Astrocyte of the spinal cord (primary cell): ENCODE measurements around the gene NUDT12.

Experiments
- DNase-seq: peaks from one replicate; pipeline ENCODE4 v3.0.0; 2011; ENCODE audit warnings: low read depth, low spot score
- H3K4me3 ChIP-seq: 2 replicates; pipeline ENCODE4 v1.5.1; 2011; ENCODE audit warnings: low read depth, mild to moderate bottlenecking, low read length, moderate library complexity
- in situ Hi-C: cut with HindIII; loops from 2 replicates; pipeline ENCODE4 v1.10.0; 2017; ENCODE audit warnings: low sequenced_read_pairs
- TF ChIP-seq, protein P1 (sequence below): IDR thresholded peaks from 2 replicates; pipeline ENCODE4 v1.5.1; 2012; ENCODE audit warnings: low read depth, mild to moderate bottlenecking, low read length, inconsistent platforms

NUDT12 gene

DNA sequence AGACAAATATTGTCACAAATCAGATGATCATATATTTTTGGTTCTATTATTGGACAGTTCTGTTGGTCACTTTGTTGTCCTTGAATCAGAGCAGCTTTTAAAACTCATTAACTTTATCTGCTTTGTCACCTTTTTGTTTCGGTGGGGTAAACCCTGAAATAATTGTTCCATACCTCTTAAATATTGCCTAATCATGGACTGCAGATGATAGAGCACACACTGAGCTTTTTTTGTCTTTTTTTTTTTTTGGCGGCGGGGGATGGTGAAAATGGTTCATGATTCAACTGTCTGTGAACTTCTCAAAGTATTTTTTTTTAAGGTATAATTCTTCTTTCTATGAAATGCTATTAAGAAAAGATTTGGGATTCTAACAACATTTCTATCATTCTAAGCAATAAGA, 1.8 kb downstream of the NUDT12 start:
- no peak for DNase-seq
- no peak overlapping the region for H3K4me3 ChIP-seq
- in situ Hi-C loops = no loop called here
- TF ChIP-seq, protein P1, sequence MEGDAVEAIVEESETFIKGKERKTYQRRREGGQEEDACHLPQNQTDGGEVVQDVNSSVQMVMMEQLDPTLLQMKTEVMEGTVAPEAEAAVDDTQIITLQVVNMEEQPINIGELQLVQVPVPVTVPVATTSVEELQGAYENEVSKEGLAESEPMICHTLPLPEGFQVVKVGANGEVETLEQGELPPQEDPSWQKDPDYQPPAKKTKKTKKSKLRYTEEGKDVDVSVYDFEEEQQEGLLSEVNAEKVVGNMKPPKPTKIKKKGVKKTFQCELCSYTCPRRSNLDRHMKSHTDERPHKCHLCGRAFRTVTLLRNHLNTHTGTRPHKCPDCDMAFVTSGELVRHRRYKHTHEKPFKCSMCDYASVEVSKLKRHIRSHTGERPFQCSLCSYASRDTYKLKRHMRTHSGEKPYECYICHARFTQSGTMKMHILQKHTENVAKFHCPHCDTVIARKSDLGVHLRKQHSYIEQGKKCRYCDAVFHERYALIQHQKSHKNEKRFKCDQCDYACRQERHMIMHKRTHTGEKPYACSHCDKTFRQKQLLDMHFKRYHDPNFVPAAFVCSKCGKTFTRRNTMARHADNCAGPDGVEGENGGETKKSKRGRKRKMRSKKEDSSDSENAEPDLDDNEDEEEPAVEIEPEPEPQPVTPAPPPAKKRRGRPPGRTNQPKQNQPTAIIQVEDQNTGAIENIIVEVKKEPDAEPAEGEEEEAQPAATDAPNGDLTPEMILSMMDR = no peak

DNA sequence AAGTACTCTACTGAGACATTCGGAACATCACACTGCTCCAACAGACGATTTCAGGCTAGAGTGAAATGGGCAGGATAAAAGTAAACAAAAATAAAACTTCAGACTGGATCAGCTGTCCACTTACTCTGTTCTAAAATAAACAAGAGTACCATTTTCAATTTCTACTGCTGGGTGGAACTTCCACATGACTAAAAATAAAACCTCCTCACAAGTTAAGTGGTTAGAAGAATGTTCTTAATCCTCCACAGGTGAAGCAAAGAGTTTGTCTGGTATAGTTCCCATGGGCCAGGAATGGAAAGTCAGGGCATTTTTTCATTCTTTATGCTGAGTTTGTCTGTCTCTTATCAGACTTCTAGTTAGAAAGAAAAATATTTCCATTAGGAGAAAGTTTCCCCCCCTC, 15.7 kb downstream of the NUDT12 start:
- no peak overlapping the region for H3K4me3 ChIP-seq
- in situ Hi-C loops = no loop called here
- no peak for DNase-seq
- TF ChIP-seq, protein P1 = no peak

DNA sequence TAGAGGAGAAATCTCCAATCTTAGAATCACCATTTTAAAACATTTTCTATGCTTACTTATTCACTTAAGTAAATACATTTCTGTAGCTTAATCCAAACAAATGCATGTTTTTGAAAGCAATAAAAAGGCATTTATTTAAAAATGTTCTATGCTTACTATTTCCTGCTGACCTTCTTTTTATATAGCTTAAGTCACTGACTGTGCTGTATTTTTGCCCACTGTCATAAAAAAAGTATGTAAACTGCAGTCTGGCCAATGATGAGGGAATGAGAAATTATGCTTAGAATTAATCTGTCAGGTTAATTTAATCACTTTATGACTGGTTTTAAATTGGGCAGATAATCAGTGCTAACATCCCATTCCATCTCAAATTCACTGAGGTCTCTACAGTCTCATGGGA, 20.1 kb downstream of the NUDT12 start:
- no peak overlapping the region for H3K4me3 ChIP-seq
- in situ Hi-C loops = no loop called here
- no peak for DNase-seq
- TF ChIP-seq, protein P1 = no peak

DNA sequence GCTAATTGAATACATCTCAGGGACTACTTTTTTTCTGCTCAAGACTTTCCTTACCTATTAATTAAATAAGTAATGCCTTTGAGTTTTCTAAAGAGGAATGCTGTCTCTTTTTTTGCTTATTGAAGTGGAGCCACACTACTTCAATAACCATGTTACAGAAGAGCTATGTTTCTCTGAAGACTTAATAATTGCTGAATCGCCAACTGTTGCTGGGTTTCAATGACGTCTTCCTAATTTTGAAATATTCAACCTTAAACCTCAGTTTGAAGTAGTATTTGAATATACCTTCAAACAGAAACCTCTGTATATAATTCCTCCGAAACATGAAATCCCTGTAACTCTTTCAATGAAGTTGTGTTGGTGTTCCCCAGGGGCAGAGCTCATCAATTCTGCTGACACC, 21.0 kb downstream of the NUDT12 start:
- no peak overlapping the region for H3K4me3 ChIP-seq
- no peak for DNase-seq
- in situ Hi-C loops = no loop called here
- TF ChIP-seq, protein P1 = no peak

DNA sequence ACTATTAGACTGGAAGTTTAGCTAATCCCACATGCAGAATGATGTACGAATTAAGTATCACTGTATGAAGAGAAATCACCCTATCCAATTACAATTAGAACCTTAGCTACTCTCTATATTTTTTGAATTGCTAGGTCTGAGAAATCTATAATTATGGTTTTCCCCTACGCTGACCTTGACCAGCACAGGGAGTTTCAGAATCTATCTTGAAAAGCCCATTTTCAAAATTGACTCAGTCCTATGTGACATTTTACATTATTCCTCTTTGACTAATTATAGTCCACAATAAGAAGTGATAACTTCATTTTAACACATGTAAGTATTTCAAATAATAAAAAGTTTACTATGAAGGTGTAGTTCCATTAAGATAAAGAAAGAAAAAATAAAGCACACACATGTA, 21.5 kb downstream of the NUDT12 start:
- H3K4me3 ChIP-seq = no peak overlapping the region
- no peak for DNase-seq
- TF ChIP-seq, protein P1 = no peak
- in situ Hi-C loops = no loop called here

DNA sequence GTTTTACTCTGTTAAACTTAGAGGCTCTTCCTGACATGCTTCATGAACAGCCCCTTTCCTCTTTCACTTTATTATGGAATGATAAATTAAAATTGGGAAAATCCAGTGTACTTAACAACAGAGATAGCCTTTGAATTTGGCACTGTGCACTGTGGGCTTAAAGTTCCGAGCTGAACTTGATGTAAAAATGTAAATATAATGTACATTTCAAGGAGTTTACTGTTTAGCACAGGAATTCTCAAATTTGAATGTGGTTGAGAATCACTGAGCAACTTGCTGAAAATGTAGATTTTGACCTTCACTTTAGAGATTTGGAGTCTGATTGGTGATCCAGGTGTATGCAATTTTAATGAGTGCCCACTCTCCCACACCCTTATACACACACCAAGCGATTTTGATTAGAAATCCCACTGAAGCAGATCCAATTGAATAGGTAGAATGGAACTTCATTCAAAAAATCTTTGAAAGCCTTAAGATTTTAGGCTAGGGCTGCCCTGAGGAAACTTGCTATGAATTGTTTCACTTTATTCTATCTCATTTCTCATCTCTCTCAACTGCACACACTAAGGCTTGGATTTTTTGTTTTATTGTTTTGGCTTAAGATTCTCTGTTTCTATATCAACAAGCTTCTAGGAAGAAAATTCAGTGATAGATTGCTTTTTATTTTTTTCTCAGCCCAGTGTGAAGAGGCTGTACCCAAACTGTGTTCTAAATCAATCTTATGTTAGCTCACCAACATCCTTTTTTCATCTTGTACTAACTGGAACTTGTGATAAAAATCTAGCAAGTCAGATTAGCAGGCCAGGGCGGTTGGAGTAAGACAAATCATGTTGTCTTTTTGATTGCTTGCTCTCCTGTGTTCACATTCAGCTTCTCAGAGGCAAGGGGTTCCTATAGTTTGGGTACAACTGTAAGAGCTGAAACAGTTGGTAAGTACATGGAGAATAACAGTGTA, 22.9 kb downstream of the NUDT12 start:
- TF ChIP-seq, protein P1 = no peak
- in situ Hi-C loops = no loop called here
- DNase-seq = no peak
- H3K4me3 ChIP-seq = no peak overlapping the region
